BJ (cell line): Measurements from ENCODE around the gene TNFSF9. TPM values are rescaled to one million over a fixed set of nuclear protein-coding genes. Genes with fewer than 3 reads are reported as not detected.

Experiments
- CTCF ChIA-PET: fragments of 350-600 bp; formaldehyde crosslinking; extraction: SDS; loops from one replicate; lab custom pipeline; 2021; ENCODE audit warnings: antibody characterized with exemption, inconsistent platforms; lab: Yijun Ruan, JAX
- POLR2A ChIA-PET: fragments of 300-600 bp; sonication (Branson Sonifier 250); formaldehyde crosslinking; extraction: SDS; loops from one replicate; lab custom pipeline; 2021; ENCODE audit warnings: antibody characterized with exemption; lab: Charles Lee
- DNase-seq: peaks from one replicate; pipeline ENCODE4 v3.0.0-alpha.2; 2011; ENCODE audit warnings: low read depth
- H3K27me3 ChIP-seq: 2 replicates; pipeline ENCODE4 v1.6.0; 2011; ENCODE audit warnings: low read length; ENCODE audit not compliant: control insufficient read depth, insufficient read depth
- H3K36me3 ChIP-seq: 2 replicates; pipeline ENCODE4 v1.5.1; 2011; ENCODE audit warnings: low read length; ENCODE audit not compliant: control insufficient read depth, insufficient read depth
- H3K4me3 ChIP-seq: 2 replicates; pipeline ENCODE4 v1.5.1; 2011; ENCODE audit warnings: low read depth, mild to moderate bottlenecking, control low read depth, low read length
- CTCF ChIP-seq: IDR thresholded peaks from 2 replicates; pipeline ENCODE4 v1.5.1; 2011; ENCODE audit warnings: low read depth, mild to moderate bottlenecking, control low read depth, inconsistent platforms, low read length, moderate library complexity; ENCODE audit not compliant: insufficient read depth
- polyA plus RNA-seq: library from polyadenylated mRNA; depleted of rRNA; stranded (reverse); fragments of >200 nt; gene quantifications from 2 replicates; pipeline ENCODE4 v1.2.3, GENCODE V29; 2011

The TNFSF9 gene
- polyA plus RNA-seq, 1 experiment = 0.26 TPM

- Histone ChIP-seq H3K4me3 (no peak overlapping the region), H3K36me3 (no peaks in the 10 kb centered on the region), H3K27me3 (no peaks in the 10 kb centered on the region)
- POLR2A ChIA-PET = no interaction called here
- CTCF ChIA-PET = interaction anchor here (1.0 kb wide), 1 partner anchor 46 kb away, joined by 3 read pairs; no protein-coding TSS in a partner anchor
- no peak for DNase-seq
- TF ChIP-seq CTCF = no peak
Observed at GRCh38 chr19:6522712-6523111, 8.1 kb upstream of the TNFSF9 start.

- Histone ChIP-seq H3K27me3 (no peaks in the 10 kb centered on the region), H3K36me3 (no peaks in the 10 kb centered on the region), H3K4me3 (no peak overlapping the region)
- CTCF ChIA-PET = interaction anchor here (1.0 kb wide), 1 partner anchor 8 kb away, joined by 3 read pairs; no protein-coding TSS in a partner anchor
- TF ChIP-seq CTCF = no peak
- POLR2A ChIA-PET = no interaction called here
- no peak for DNase-seq
Observed at GRCh38 chr19:6524311-6524710, 6.5 kb upstream of the TNFSF9 start.

- ChIA-PET POLR2A (no interaction called here), CTCF (no interaction called here)
- no peak for TF ChIP-seq CTCF
- peaks cover 9% of the 10 kb centered on the region for H3K27me3 ChIP-seq
- no peak for DNase-seq
- no peak overlapping the region for H3K4me3 ChIP-seq
- no peaks in the 10 kb centered on the region for H3K36me3 ChIP-seq
Observed at GRCh38 chr19:6527893-6528543, 2.8 kb upstream of the TNFSF9 start.

- no peak overlapping the region for H3K4me3 ChIP-seq
- ChIA-PET POLR2A (no interaction called here), CTCF (no interaction called here)
- no peaks in the 10 kb centered on the region for H3K36me3 ChIP-seq
- TF ChIP-seq CTCF = no peak
- peaks cover 9% of the 10 kb centered on the region for H3K27me3 ChIP-seq
- no peak for DNase-seq
Observed at GRCh38 chr19:6528544-6529121, 2.2 kb upstream of the TNFSF9 start.

GRCh38 chr19:6529351-6529750, 1.5 kb upstream of the TNFSF9 start:
- DNase-seq = no peak
- no peak for TF ChIP-seq CTCF
- ChIA-PET CTCF (no interaction called here), POLR2A (no interaction called here)
- Histone ChIP-seq H3K27me3 (peaks cover 9% of the 10 kb centered on the region), H3K4me3 (no peak overlapping the region), H3K36me3 (no peaks in the 10 kb centered on the region)
